GM12892 (cell line): ENCODE results near the gene SRBD1.
A peak's percentile ranks its signal among the peaks of the same experiment; 100 is the strongest.

Experiments used
- DNase-seq: peaks from one replicate; pipeline ENCODE4 v3.0.0; 2011; ENCODE audit not compliant: insufficient read length
- FAIRE-seq: peaks from 2 replicates; lab custom pipeline; 2011; peaks lifted over from hg19 to GRCh38; lab: Jason Lieb, UNC
- POLR2A ChIP-seq: IDR thresholded peaks from 2 replicates; pipeline ENCODE4 v1.6.1; 2011; ENCODE audit warnings: low read depth, low read length, control low read depth
- POLR2AphosphoS5 ChIP-seq: IDR thresholded peaks from 2 replicates; pipeline ENCODE4 v1.6.1; 2011; ENCODE audit warnings: low read depth, low read length, control low read depth
- TAF1 ChIP-seq: IDR thresholded peaks from 2 replicates; pipeline ENCODE4 v1.6.1; 2011; ENCODE audit warnings: low read depth, mild to moderate bottlenecking, control low read depth, low read length, borderline replicate concordance

SRBD1 gene

GRCh38 chr2:45568935-45569334, 42.1 kb downstream of the SRBD1 start:
- no peak for FAIRE-seq
- no peak for DNase-seq
- TF ChIP-seq POLR2AphosphoS5 (no peak), TAF1 (no peak), POLR2A (no peak)

DNA sequence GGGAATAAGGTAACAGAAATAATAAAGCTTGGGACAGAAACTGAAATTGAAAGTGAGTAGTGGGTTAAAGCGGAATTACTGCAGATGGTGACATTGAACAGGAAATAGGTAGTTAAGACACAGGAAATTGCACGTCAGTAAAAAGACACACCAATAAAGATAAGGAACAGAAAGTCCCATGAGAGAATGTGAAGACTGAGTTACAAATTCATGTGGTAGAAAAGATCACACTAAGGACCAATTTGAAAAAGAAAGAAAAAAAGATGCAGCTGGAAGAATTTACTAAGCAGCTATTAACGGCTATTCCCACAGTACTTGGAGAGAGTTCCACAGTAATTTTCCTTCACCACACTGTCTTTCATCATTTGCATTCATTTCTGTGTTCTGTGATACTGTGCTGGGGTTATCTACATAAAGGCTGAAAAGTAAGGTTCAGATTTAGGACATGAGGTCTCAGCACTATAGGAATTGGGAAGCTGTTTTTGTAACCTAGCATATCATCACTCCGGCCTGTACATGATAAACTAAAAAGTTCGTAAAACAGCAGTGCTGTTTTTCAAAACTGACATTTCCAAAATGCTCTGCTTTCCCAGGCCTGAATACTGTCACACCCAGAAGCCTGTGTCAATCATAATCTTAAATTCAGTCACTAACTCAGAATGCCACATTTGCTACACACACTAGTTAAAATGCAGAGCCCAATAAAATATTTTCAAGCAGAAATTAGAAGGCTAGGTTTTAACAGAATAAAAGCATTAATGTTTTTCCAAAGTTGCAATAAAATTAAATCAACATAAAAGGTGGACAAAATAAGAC, 42.9 kb downstream of the SRBD1 start:
- peak; percentile 5 for DNase-seq
- FAIRE-seq = peak; percentile 93
- TF ChIP-seq TAF1 (no peak), POLR2AphosphoS5 (no peak), POLR2A (no peak)

- FAIRE-seq (no peak), DNase-seq (no peak)
- TF ChIP-seq POLR2AphosphoS5 (no peak), POLR2A (no peak), TAF1 (no peak)
These were observed 43.6 kb downstream of the SRBD1 start for GRCh38 chr2:45567288-45567963.

DNA sequence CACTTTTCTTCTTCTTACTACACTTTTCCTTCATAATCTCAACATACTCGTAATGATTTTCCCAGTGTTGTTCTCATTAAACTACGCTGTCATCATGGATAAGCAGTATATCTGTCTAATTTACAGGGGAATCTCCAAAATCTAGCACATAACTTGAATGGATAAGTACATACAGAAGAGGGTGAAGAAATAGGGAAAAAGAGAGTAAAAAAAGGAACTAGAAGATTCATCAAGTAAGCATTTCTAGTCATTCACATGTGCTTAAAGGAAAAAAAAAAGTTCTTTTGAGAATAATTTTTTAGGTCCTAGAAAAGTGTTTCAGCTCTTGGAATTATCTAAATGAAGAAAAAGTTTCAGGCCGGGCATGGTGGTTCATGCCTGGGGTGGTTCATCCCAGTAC, 51.6 kb downstream of the SRBD1 start:
- FAIRE-seq (no peak), DNase-seq (no peak)
- TF ChIP-seq POLR2A = no peak
- TF ChIP-seq POLR2AphosphoS5 = no peak
- TF ChIP-seq TAF1 = no peak

DNA sequence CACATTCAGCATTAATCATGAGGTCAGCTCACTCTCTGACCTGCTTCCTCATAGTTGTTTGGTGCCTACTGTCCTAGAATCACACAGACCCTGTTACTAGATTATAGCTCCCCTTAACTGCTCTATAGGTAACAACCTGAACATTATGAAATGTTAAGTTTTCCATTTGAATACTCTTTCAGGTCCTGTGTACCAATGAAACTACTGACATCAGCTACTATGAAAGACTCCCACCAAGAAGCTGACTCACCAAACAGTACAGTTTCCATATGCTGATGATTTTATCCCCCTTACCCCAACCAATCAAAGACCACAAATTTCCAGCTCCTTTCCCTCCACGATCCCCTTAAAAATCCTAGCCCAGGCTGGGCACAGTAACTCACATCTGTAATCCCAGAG, 56.3 kb downstream of the SRBD1 start:
- FAIRE-seq (peak; percentile 33), DNase-seq (no peak)
- TF ChIP-seq TAF1 (no peak), POLR2AphosphoS5 (no peak), POLR2A (no peak)

- no peak for TF ChIP-seq POLR2A
- TF ChIP-seq POLR2AphosphoS5 = no peak
- no peak for TF ChIP-seq TAF1
- DNase-seq (no peak), FAIRE-seq (no peak)
These were observed 56.9 kb downstream of the SRBD1 start for GRCh38 chr2:45554073-45554741.

DNA sequence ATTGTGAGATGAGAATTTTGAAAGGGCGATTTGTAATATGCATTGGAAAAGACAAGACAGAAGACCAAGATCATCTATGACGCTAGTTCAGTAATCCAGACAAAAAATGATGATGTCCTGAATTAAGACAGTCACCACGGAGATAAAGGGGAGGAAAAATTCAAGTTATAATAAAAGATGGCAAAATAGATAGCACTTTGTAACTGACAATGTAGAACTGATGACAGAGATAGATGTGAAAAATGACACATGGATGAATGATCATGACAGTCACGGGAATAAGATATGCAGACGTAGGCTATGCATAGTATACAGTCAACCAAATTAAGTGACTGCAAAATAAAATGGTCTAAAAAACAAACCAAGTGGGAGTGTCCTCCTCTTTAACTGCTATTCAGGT, 59.2 kb downstream of the SRBD1 start:
- no peak for TF ChIP-seq TAF1
- no peak for TF ChIP-seq POLR2AphosphoS5
- TF ChIP-seq POLR2A = no peak
- no peak for DNase-seq
- FAIRE-seq = peak; percentile 53

DNA sequence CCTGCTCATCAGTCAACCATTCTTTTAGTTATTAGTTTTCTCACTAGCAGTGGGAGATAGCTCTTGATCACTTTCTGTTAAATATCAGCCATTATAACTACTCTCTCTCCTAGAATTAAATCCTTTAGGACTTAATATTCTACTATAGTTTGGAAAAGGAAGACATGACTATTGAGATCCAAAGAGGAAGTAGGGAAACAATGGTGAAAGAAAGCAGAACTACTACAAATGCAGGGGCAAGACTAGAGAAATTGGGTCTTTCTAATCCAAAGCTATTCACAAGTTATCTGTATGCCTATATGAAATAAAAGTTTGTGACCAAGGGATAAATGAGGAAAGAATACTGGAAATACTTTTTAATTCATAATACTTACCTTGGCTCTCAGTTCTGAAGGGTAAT, 65.1 kb downstream of the SRBD1 start:
- DNase-seq (no peak), FAIRE-seq (no peak)
- TF ChIP-seq POLR2A (no peak), POLR2AphosphoS5 (no peak), TAF1 (no peak)

DNA sequence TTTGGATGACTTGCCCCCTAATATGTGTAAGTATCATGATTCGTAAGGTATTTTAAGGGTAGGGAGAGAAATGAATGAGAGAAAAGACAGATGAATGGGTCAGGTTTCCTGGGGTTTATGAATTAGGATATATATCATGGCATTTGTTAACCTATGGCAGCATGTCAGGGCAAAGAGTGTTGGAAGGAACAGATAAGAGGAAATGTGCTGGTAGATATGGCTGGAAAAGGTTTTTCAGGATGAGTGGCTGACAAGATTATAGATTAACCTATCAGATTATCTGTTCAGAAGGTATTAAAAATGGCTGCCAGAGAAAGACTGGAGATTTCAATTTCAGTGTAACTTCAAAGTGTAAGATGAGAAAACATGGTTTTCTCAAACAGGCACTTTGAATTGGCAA, 67.8 kb downstream of the SRBD1 start:
- no peak for DNase-seq
- no peak for FAIRE-seq
- TF ChIP-seq TAF1 (no peak), POLR2A (no peak), POLR2AphosphoS5 (no peak)

GRCh38 chr2:45542013-45542412, 69.1 kb downstream of the SRBD1 start:
- FAIRE-seq = no peak
- no peak for DNase-seq
- no peak for TF ChIP-seq TAF1
- TF ChIP-seq POLR2A = no peak
- TF ChIP-seq POLR2AphosphoS5 = no peak

DNA sequence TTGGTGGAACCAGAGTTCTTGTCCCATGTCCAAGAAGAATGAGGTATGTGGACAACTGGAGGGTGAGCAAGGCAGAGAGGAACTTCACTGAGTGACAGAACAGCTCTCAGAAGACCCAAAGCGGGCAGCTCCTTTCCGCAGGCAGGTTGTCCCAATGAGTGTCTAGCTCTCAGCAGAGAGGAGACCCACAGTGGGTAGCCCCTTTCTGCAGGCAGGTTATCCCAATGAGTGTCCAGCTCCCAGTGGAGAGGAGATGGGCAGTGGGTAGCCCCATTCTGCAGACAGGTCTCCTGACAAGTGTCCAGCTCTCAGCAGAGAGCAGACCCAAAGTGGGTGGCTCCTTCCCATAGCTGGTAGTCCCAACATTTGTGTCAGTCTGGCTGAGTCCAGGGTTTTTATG, 69.6 kb downstream of the SRBD1 start:
- FAIRE-seq = no peak
- no peak for DNase-seq
- TF ChIP-seq TAF1 (no peak), POLR2AphosphoS5 (no peak), POLR2A (no peak)
